Measurements from ENCODE around the gene LHPP.
"Not testable (repeated sequence)": the region's sequence is repeated elsewhere in the genome, so short reads cannot be mapped to it uniquely, and the experiment has no call there.

LHPP gene

GRCh38 chr10:124461642-124462347 is at the start of gene LHPP:
TSS of gene LHPP (plus strand) at chr10:124461823. CDS start at chr10:124461863, 40 bp downstream.
- DNase-seq = peak; percentile 55

- DNase-seq = no peak
Measured at GRCh38 chr10:124414076-124414475, 47.5 kb upstream of the LHPP start.

- DNase-seq = no peak
Measured at GRCh38 chr10:124415210-124415609, 46.4 kb upstream of the LHPP start.

GRCh38 chr10:124416733-124417132 is 44.9 kb upstream of the LHPP start:
- DNase-seq = no peak

- DNase-seq = no peak
Measured at GRCh38 chr10:124417895-124418725, 43.5 kb upstream of the LHPP start.

- peak; percentile 89 for DNase-seq
Measured at GRCh38 chr10:124418726-124419501, 42.7 kb upstream of the LHPP start, which contains the start of gene OAT. TSS of gene OAT (minus strand) at chr10:124418923. CDS start at chr10:124412171, 6,752 bp downstream.

- DNase-seq = no peak
Measured at GRCh38 chr10:124419635-124420034, 42.0 kb upstream of the LHPP start.

- no peak for DNase-seq
Measured at GRCh38 chr10:124420254-124420653, 41.4 kb upstream of the LHPP start.

GRCh38 chr10:124422742-124423141 is 38.9 kb upstream of the LHPP start:
- DNase-seq = no peak

- DNase-seq = no peak
Measured at GRCh38 chr10:124423813-124424212, 37.8 kb upstream of the LHPP start.

GRCh38 chr10:124425227-124425962 is 36.2 kb upstream of the LHPP start:
- DNase-seq = no peak

- DNase-seq = no peak
Measured at GRCh38 chr10:124428207-124428777, 33.3 kb upstream of the LHPP start.

GRCh38 chr10:124429576-124429975 is 32.0 kb upstream of the LHPP start:
- DNase-seq = no peak

GRCh38 chr10:124430077-124430476 is 31.5 kb upstream of the LHPP start:
- no peak for DNase-seq

- DNase-seq = no peak
Measured at GRCh38 chr10:124433461-124433860, 28.2 kb upstream of the LHPP start.

GRCh38 chr10:124435683-124436082 is 25.9 kb upstream of the LHPP start:
- DNase-seq = not testable (repeated sequence)

- DNase-seq = no peak
Measured at GRCh38 chr10:124436191-124436638, 25.4 kb upstream of the LHPP start.

GRCh38 chr10:124441694-124442093 is 19.9 kb upstream of the LHPP start:
- not testable (repeated sequence) for DNase-seq

- no peak for DNase-seq
Measured at GRCh38 chr10:124446830-124447750, 14.5 kb upstream of the LHPP start.

- DNase-seq = no peak
Measured at GRCh38 chr10:124447751-124448466, 13.7 kb upstream of the LHPP start.
